ENCODE results near the gene TRAF5. TPM values are rescaled to one million over a fixed set of nuclear protein-coding genes. Genes with fewer than 3 reads are reported as not detected.
"Not testable (repeated sequence)": the region's sequence is repeated elsewhere in the genome, so short reads cannot be mapped to it uniquely, and the experiment has no call there.

Gene TRAF5
- total RNA-seq, 6 experiments from 2014 or later, result 7.7 to 12.3 (median 8.7) TPM

DNA sequence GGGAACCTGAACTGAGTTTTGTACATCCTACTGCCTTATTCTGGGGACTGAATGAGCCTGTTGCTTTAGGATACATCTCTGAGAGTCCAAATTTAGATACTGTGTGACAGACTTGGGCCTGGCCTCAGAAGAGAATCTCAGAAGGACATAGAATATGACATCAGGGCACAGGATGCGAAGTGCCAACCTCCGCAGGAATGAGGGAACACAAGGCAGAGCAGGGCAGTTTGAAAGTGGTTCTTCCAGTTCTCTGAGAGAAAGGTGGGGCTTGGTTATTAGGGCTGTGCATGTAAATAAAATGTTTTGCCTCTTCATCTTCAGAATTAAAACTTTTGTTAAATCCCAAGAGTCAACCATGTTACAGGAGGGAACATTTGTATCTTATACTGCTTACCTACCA is 23.1 kb downstream of the TRAF5 start:
- H3K27ac Mint-ChIP-seq, result no peak overlapping the region
- H3K9me3 Mint-ChIP-seq, result peaks cover 6% of the 10 kb centered on the region
- no peak for DNase-seq
- peaks cover 7% of the 10 kb centered on the region for H3K4me1 Mint-ChIP-seq (ENCODE audit: low read depth)
- TF ChIP-seq, protein P1, sequence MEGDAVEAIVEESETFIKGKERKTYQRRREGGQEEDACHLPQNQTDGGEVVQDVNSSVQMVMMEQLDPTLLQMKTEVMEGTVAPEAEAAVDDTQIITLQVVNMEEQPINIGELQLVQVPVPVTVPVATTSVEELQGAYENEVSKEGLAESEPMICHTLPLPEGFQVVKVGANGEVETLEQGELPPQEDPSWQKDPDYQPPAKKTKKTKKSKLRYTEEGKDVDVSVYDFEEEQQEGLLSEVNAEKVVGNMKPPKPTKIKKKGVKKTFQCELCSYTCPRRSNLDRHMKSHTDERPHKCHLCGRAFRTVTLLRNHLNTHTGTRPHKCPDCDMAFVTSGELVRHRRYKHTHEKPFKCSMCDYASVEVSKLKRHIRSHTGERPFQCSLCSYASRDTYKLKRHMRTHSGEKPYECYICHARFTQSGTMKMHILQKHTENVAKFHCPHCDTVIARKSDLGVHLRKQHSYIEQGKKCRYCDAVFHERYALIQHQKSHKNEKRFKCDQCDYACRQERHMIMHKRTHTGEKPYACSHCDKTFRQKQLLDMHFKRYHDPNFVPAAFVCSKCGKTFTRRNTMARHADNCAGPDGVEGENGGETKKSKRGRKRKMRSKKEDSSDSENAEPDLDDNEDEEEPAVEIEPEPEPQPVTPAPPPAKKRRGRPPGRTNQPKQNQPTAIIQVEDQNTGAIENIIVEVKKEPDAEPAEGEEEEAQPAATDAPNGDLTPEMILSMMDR (IDR thresholded peaks at IDR 0.05), result no peak
- H3K4me3 Mint-ChIP-seq, result no peak overlapping the region
- peaks cover 19% of the 10 kb centered on the region for H3K36me3 Mint-ChIP-seq (ENCODE audit: low read depth)
- H3K27me3 Mint-ChIP-seq (ENCODE audit: insufficient read depth), result no peaks in the 10 kb centered on the region; the same call in 1 of the 2 replicates

DNA sequence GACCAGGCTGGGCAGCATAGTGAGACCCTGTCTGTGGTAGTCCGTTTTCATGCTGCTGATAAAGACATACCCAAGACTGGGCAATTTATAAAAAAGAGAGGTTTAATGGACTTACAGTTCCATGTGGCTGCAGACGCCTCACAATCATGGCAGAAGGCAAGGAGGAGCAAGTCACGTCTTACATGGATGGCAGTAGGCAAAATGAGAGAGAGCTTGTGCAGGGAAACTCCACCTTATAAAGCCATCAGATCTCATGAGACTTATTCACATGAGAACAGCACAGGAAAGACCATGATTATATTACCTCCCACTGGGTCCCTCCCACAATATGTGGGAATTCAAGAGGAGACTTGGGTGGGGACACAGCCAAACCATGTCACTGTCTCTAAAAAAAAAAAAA is 25.4 kb downstream of the TRAF5 start:
- H3K27ac Mint-ChIP-seq; H3K4me3 Mint-ChIP-seq; H3K27me3 Mint-ChIP-seq (ENCODE audit: insufficient read depth); DNase-seq; H3K9me3 Mint-ChIP-seq: not testable (repeated sequence)
- peaks cover 19% of the 10 kb centered on the region for H3K36me3 Mint-ChIP-seq (ENCODE audit: low read depth)
- H3K4me1 Mint-ChIP-seq (ENCODE audit: low read depth), result peaks cover 14% of the 10 kb centered on the region

GRCh38 chr1:211352465-211352864 is 25.8 kb downstream of the TRAF5 start:
- H3K27me3 Mint-ChIP-seq (ENCODE audit: insufficient read depth), result no peaks in the 10 kb centered on the region; the same call in 1 of the 2 replicates
- peaks cover 19% of the 10 kb centered on the region for H3K36me3 Mint-ChIP-seq (ENCODE audit: low read depth)
- no peak for DNase-seq
- no peak overlapping the region for H3K4me3 Mint-ChIP-seq
- TF ChIP-seq, protein P1 (IDR thresholded peaks at IDR 0.05), result no peak
- H3K4me1 Mint-ChIP-seq (ENCODE audit: low read depth), result peaks cover 18% of the 10 kb centered on the region
- peaks cover 6% of the 10 kb centered on the region for H3K9me3 Mint-ChIP-seq
- H3K27ac Mint-ChIP-seq, result no peak overlapping the region

- peaks cover 20% of the 10 kb centered on the region for H3K4me1 Mint-ChIP-seq (ENCODE audit: low read depth)
- DNase-seq, result no peak
- TF ChIP-seq, protein P1 (IDR thresholded peaks at IDR 0.05), result peak; percentile 90
- peaks cover 19% of the 10 kb centered on the region for H3K36me3 Mint-ChIP-seq (ENCODE audit: low read depth)
- no peaks in the 10 kb centered on the region; the same call in 1 of the 2 replicates for H3K27me3 Mint-ChIP-seq (ENCODE audit: insufficient read depth)
- H3K9me3 Mint-ChIP-seq, result peaks cover 6% of the 10 kb centered on the region
- H3K4me3 Mint-ChIP-seq, result no peak overlapping the region
- no peak overlapping the region for H3K27ac Mint-ChIP-seq
These were observed 26.4 kb downstream of the TRAF5 start for GRCh38 chr1:211352985-211353515.

- TF ChIP-seq, protein P1 (IDR thresholded peaks at IDR 0.05), result no peak
- Mint-ChIP-seq H3K36me3 (ENCODE audit: low read depth) (peaks cover 19% of the 10 kb centered on the region), H3K9me3 (peaks cover 6% of the 10 kb centered on the region)
These were observed 27.1 kb downstream of the TRAF5 start for GRCh38 chr1:211353562-211354212.

DNA sequence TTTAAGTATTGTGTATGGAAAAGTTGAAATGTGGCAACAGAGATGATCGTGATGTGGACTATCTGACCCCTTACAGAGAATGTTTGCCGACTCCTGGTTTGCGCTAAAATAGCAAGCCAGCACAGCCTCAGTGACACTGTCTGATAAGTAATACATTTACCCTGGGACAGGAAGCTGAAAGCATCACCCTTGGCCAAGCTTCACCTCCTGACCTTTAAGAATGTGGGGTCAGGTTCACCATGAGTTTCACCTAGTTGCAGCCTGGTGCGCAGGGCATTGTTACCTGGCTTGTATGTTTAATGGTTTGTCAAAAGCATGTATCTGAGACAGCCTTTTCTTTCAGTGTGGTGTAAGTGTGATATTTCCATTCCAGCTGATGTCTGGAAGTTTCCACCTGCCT is 29.2 kb downstream of the TRAF5 start:
- Mint-ChIP-seq H3K9me3 (peaks cover 6% of the 10 kb centered on the region), H3K4me1 (ENCODE audit: low read depth) (peaks cover 20% of the 10 kb centered on the region), H3K36me3 (ENCODE audit: low read depth) (peaks cover 23% of the 10 kb centered on the region), H3K27ac (no peak overlapping the region), H3K4me3 (no peak overlapping the region), H3K27me3 (ENCODE audit: insufficient read depth) (no peaks in the 10 kb centered on the region; the same call in 1 of the 2 replicates)
- DNase-seq, result no peak
- TF ChIP-seq, protein P1 (IDR thresholded peaks at IDR 0.05), result no peak

More at GRCh38 chr1:211353562-211354212, 27.1 kb downstream of the TRAF5 start:
- Mint-ChIP-seq H3K4me1 (ENCODE audit: low read depth) (peaks cover 20% of the 10 kb centered on the region), H3K27me3 (ENCODE audit: insufficient read depth) (no peaks in the 10 kb centered on the region; the same call in 1 of the 2 replicates), H3K4me3 (no peak overlapping the region), H3K27ac (no peak overlapping the region)
- no peak for DNase-seq

Data from HFFc6 (cell line).